Trophoblast cell (in vitro differentiated cells and primary cell): ENCODE measurements around the gene TRAF3IP1.

Source experiments
- DNase-seq, 2 donors: peaks; one replicate each; pipeline ENCODE4 v3.0.0-alpha.2; 2016
- H2AFZ ChIP-seq: 2 replicates; pipeline ENCODE4 v1.6.1; 2013; ENCODE audit warnings: low read length, moderate library complexity, mild to moderate bottlenecking; ENCODE audit not compliant: insufficient read depth, poor library complexity
- H2AK5ac ChIP-seq: 2 replicates; pipeline ENCODE4 v1.6.1; 2013; ENCODE audit warnings: mild to moderate bottlenecking, low read length
- H2BK120ac ChIP-seq: 2 replicates; pipeline ENCODE4 v1.6.1; 2013; ENCODE audit warnings: low read length, mild to moderate bottlenecking, moderate library complexity; ENCODE audit not compliant: insufficient read depth, poor library complexity
- H2BK12ac ChIP-seq: 2 replicates; pipeline ENCODE4 v1.6.1; 2013; ENCODE audit warnings: mild to moderate bottlenecking, low read length, moderate library complexity
- H2BK5ac ChIP-seq: 2 replicates; pipeline ENCODE4 v1.6.1; 2013; ENCODE audit warnings: low read length, low read depth, moderate library complexity, mild to moderate bottlenecking; ENCODE audit not compliant: poor library complexity
- H3K14ac ChIP-seq: 2 replicates; pipeline ENCODE4 v1.6.1; 2013; ENCODE audit warnings: mild to moderate bottlenecking, low read length
- H3K18ac ChIP-seq: 2 replicates; pipeline ENCODE4 v1.6.1; 2013; ENCODE audit warnings: mild to moderate bottlenecking, low read length
- H3K23ac ChIP-seq: 2 replicates; pipeline ENCODE4 v1.6.1; 2013; ENCODE audit warnings: low read length
- H3K27ac ChIP-seq: 2 replicates; pipeline ENCODE4 v1.5.1; 2013; ENCODE audit warnings: low read depth, mild to moderate bottlenecking, inconsistent platforms, low read length, moderate library complexity
- H3K27me3 ChIP-seq: 2 replicates; pipeline ENCODE4 v1.6.1; 2013; ENCODE audit warnings: inconsistent platforms, mild to moderate bottlenecking, low read length, moderate library complexity; ENCODE audit not compliant: insufficient read depth
- H3K36me3 ChIP-seq, 2 experiments: 1 replicate in 1 of 2; 2 replicates in 1 of 2; pipeline ENCODE4 v1.6.1; 2013; ENCODE audit warnings: low read length in 2 of 2, mild to moderate bottlenecking in 2 of 2, moderate library complexity in 1 of 2; ENCODE audit not compliant: insufficient read depth in 2 of 2, control insufficient read depth in 1 of 2
- H3K4ac ChIP-seq: 2 replicates; pipeline ENCODE4 v1.6.1; 2013; ENCODE audit warnings: low read depth, mild to moderate bottlenecking, low read length, moderate library complexity
- H3K4me1 ChIP-seq, 2 experiments: 1 replicate in 1 of 2; 2 replicates in 1 of 2; pipeline ENCODE4 v1.6.1; 2013; ENCODE audit warnings: low read length in 2 of 2, mild to moderate bottlenecking in 2 of 2, moderate library complexity in 1 of 2; ENCODE audit not compliant: insufficient read depth in 2 of 2, control insufficient read depth in 1 of 2
- H3K4me2 ChIP-seq: 2 replicates; pipeline ENCODE4 v1.6.1; 2013; ENCODE audit warnings: inconsistent platforms, mild to moderate bottlenecking, low read length, moderate library complexity
- H3K4me3 ChIP-seq: 2 replicates; pipeline ENCODE4 v1.5.1; 2013; ENCODE audit warnings: mild to moderate bottlenecking, low read depth, low read length, inconsistent platforms
- H3K79me1 ChIP-seq: one replicate; pipeline ENCODE4 v1.6.1; 2013; ENCODE audit warnings: low read length
- H3K79me2 ChIP-seq: 2 replicates; pipeline ENCODE4 v1.6.1; 2013; ENCODE audit warnings: low read length, mild to moderate bottlenecking; ENCODE audit not compliant: control insufficient read depth, insufficient read depth, poor library complexity
- H3K9ac ChIP-seq: 2 replicates; pipeline ENCODE4 v1.6.1; 2013; ENCODE audit warnings: mild to moderate bottlenecking, low read length
- H3K9me3 ChIP-seq: 2 replicates; pipeline ENCODE4 v1.6.1; 2013; ENCODE audit warnings: low read depth, mild to moderate bottlenecking, control low read depth, inconsistent platforms, low read length; ENCODE audit not compliant: insufficient read depth
- H4K12ac ChIP-seq: 2 replicates; pipeline ENCODE4 v1.6.1; 2013; ENCODE audit warnings: low read depth, mild to moderate bottlenecking, low read length, moderate library complexity
- H4K8ac ChIP-seq: 2 replicates; pipeline ENCODE4 v1.6.1; 2013; ENCODE audit warnings: low read depth, mild to moderate bottlenecking, low read length, moderate library complexity
- H4K91ac ChIP-seq: one replicate; pipeline ENCODE4 v1.6.1; 2013; ENCODE audit warnings: low read depth, mild to moderate bottlenecking, low read length, moderate library complexity
- WGBS: extraction: QIAGEN DNeasy Blood & Tissue Kit; methylation state at CpG from one replicate; pipeline ENCODE4 v1.1.7; 2013; ENCODE audit warnings: missing lambda C conversion rate; ENCODE audit not compliant: insufficient read length, insufficient coverage; ENCODE audit errors: extremely low coverage; 5-methylcytosine and 5-hydroxymethylcytosine counted together

Gene TRAF3IP1

GRCh38 chr2:238427435-238428162 lies 107.3 kb downstream of the TRAF3IP1 start:
- peaks cover 14% of the 10 kb centered on the region for H3K79me1 ChIP-seq
- H2BK120ac ChIP-seq = peak overlapping the region; percentile 84
- peaks cover 12% of the 10 kb centered on the region for H3K79me2 ChIP-seq
- peak overlapping the region; percentile 37 for H3K4ac ChIP-seq
- no CpG with 5 or more reads among the region's 20 CpGs for WGBS
- peak overlapping the region; percentile 88 for H4K12ac ChIP-seq
- H2AK5ac ChIP-seq = peak overlapping the region; percentile 71
- H3K14ac ChIP-seq = peak overlapping the region; percentile 96
- peak overlapping the region; percentile 83 for H3K18ac ChIP-seq
- no peak for DNase-seq
- peak overlapping the region; percentile 85 for H2BK5ac ChIP-seq
- H3K9ac ChIP-seq = peak overlapping the region; percentile 78
- H2AFZ ChIP-seq = peak overlapping the region; percentile 82
- peak overlapping the region; percentile 3 for H2BK12ac ChIP-seq
- H3K27ac ChIP-seq = peak overlapping the region; percentile 99
- peaks cover 3% of the 10 kb centered on the region for H3K9me3 ChIP-seq
- H3K27me3 ChIP-seq = no peaks in the 10 kb centered on the region
- H3K36me3 ChIP-seq = peaks cover 0 to 5% of the 10 kb centered on the region in 2 experiments
- H3K4me2 ChIP-seq = peak overlapping the region; percentile 75
- peak overlapping the region; percentile 88 for H3K4me3 ChIP-seq
- H4K91ac ChIP-seq = peak overlapping the region; percentile 92
- peaks cover 9 to 17% of the 10 kb centered on the region in 2 experiments for H3K4me1 ChIP-seq
- peak overlapping the region; percentile 29 for H3K23ac ChIP-seq
- peak overlapping the region; percentile 96 for H4K8ac ChIP-seq

DNA sequence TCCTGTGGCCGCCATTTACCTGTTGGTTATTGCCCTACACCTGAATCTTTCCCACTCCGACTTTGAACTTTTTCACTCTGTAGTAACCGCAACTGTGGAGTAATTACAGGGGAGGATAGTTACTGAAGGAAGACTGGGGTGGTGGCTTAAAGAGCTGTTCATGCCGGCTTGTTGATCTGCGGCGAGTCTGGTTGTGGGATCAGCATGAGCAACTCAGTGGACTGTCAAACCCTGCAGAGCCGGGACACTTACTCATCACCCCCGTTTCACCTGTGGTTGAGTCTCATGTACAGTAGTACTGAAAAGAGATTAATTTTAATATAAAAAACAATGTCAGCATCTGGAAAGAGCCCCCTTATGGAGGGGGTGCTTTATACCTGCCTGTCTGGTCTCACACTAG lies 108.5 kb downstream of the TRAF3IP1 start:
- no peak overlapping the region for H4K8ac ChIP-seq
- no peak for DNase-seq

DNA sequence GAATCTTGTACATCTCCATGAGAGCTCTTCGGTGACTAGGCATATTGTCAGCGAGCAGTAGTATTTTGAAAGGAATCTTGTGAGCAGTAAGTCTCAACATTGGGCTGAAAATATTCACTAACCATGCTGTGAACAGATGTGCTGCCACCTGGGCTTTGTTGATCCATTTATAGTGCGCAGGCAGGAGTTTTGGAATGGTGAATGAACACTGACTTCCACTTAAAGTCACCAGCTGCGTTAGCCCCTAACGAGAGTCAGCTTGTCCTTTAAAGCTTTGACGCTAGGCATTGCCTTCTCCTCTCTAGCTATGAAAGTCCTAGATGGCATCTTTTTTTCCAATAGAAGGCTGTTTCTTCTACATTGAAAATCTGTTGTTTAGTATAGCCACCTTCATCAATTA lies 110.5 kb downstream of the TRAF3IP1 start:
- Histone ChIP-seq H3K4me1 (peaks cover 7 to 13% of the 10 kb centered on the region in 2 experiments), H3K23ac (no peak overlapping the region), H3K9ac (no peak overlapping the region), H2AK5ac (no peak overlapping the region), H3K9me3 (peaks cover 3% of the 10 kb centered on the region), H3K27me3 (no peaks in the 10 kb centered on the region), H4K91ac (no peak overlapping the region), H2BK120ac (no peak overlapping the region), H3K36me3 (peaks cover 23 to 30% of the 10 kb centered on the region in 2 experiments), H2BK5ac (no peak overlapping the region), H3K27ac (no peak overlapping the region), H3K79me1 (peaks cover 14% of the 10 kb centered on the region), H3K4ac (no peak overlapping the region), H3K4me3 (no peak overlapping the region), H4K8ac (no peak overlapping the region), H3K4me2 (no peak overlapping the region), H2AFZ (no peak overlapping the region), H3K18ac (no peak overlapping the region), H3K14ac (no peak overlapping the region), H3K79me2 (peaks cover 12% of the 10 kb centered on the region), H2BK12ac (no peak overlapping the region), H4K12ac (no peak overlapping the region)
- DNase-seq = no peak
- WGBS = no CpG with 5 or more reads among the region's 6 CpGs

More for the DNA sequence above, 108.5 kb downstream of the TRAF3IP1 start:
- Histone ChIP-seq H3K4me2 (no peak overlapping the region), H3K4me1 (peaks cover 9 to 17% of the 10 kb centered on the region in 2 experiments), H3K27me3 (no peaks in the 10 kb centered on the region), H3K4me3 (no peak overlapping the region), H3K36me3 (peaks cover 7 to 13% of the 10 kb centered on the region in 2 experiments), H2BK5ac (no peak overlapping the region), H3K4ac (no peak overlapping the region), H2AK5ac (no peak overlapping the region), H3K79me1 (peaks cover 14% of the 10 kb centered on the region), H4K91ac (no peak overlapping the region), H3K23ac (no peak overlapping the region), H2AFZ (no peak overlapping the region), H3K27ac (no peak overlapping the region), H3K14ac (no peak overlapping the region), H2BK120ac (no peak overlapping the region), H4K12ac (no peak overlapping the region), H3K79me2 (peaks cover 12% of the 10 kb centered on the region), H2BK12ac (no peak overlapping the region), H3K18ac (no peak overlapping the region), H3K9ac (no peak overlapping the region), H3K9me3 (peaks cover 3% of the 10 kb centered on the region)
- WGBS = no CpG with 5 or more reads among the region's 8 CpGs

GRCh38 chr2:238431456-238431855 lies 111.1 kb downstream of the TRAF3IP1 start:
- Histone ChIP-seq H3K27me3 (no peaks in the 10 kb centered on the region), H3K4me3 (no peak overlapping the region), H3K14ac (no peak overlapping the region), H2BK12ac (no peak overlapping the region), H2BK5ac (no peak overlapping the region), H3K4me1 (peaks cover 3 to 9% of the 10 kb centered on the region in 2 experiments), H2AFZ (no peak overlapping the region), H2AK5ac (no peak overlapping the region), H3K9me3 (peaks cover 3% of the 10 kb centered on the region), H3K36me3 (peaks cover 24 to 31% of the 10 kb centered on the region in 2 experiments), H3K9ac (no peak overlapping the region), H3K79me2 (peaks cover 12% of the 10 kb centered on the region), H3K79me1 (peaks cover 10% of the 10 kb centered on the region), H3K4me2 (no peak overlapping the region), H3K18ac (no peak overlapping the region), H3K4ac (no peak overlapping the region), H4K12ac (no peak overlapping the region), H3K27ac (no peak overlapping the region), H4K8ac (no peak overlapping the region), H2BK120ac (no peak overlapping the region), H4K91ac (no peak overlapping the region), H3K23ac (no peak overlapping the region)
- WGBS = no CpG with 5 or more reads among the region's 1 CpG
- no peak for DNase-seq
